ENCODE measurements around the gene CRYBG2.
"Not testable (repeated sequence)": the region's sequence is repeated elsewhere in the genome, so short reads cannot be mapped to it uniquely, and the experiment has no call there.

The CRYBG2 gene

GRCh38 chr1:26350701-26351589 lies 3.0 kb downstream of the CRYBG2 start:
- no peak for DNase-seq (ENCODE audit: low read depth)

GRCh38 chr1:26350343-26350700 lies 3.6 kb downstream of the CRYBG2 start:
- no peak for DNase-seq (ENCODE audit: low read depth)

- DNase-seq (ENCODE audit: low read depth), result no peak
Observed at GRCh38 chr1:26349877-26350244, 4.1 kb downstream of the CRYBG2 start.

GRCh38 chr1:26349188-26349876 lies 4.6 kb downstream of the CRYBG2 start:
- no peak for DNase-seq (ENCODE audit: low read depth)

- no peak for DNase-seq (ENCODE audit: low read depth)
Observed at GRCh38 chr1:26346274-26347033, 7.5 kb downstream of the CRYBG2 start.

- no peak for DNase-seq (ENCODE audit: low read depth)
Observed at GRCh38 chr1:26345718-26346117, 8.2 kb downstream of the CRYBG2 start.

- no peak for DNase-seq (ENCODE audit: low read depth)
Observed at GRCh38 chr1:26344147-26344920, 9.6 kb downstream of the CRYBG2 start.

- DNase-seq (ENCODE audit: low read depth), result no peak
Observed at GRCh38 chr1:26340047-26340481, 13.9 kb downstream of the CRYBG2 start.

- no peak for DNase-seq (ENCODE audit: low read depth)
Observed at GRCh38 chr1:26338670-26339069, 15.3 kb downstream of the CRYBG2 start.

GRCh38 chr1:26337625-26338024 lies 16.3 kb downstream of the CRYBG2 start:
- no peak for DNase-seq (ENCODE audit: low read depth)

GRCh38 chr1:26337206-26337535 lies 16.8 kb downstream of the CRYBG2 start:
- DNase-seq (ENCODE audit: low read depth), result no peak

GRCh38 chr1:26336477-26337205 lies 17.3 kb downstream of the CRYBG2 start:
- DNase-seq (ENCODE audit: low read depth), result peak; percentile 80

GRCh38 chr1:26335774-26336476 lies 18.0 kb downstream of the CRYBG2 start:
- DNase-seq (ENCODE audit: low read depth), result no peak

GRCh38 chr1:26333312-26333711 lies 20.6 kb downstream of the CRYBG2 start:
- not testable (repeated sequence) for DNase-seq (ENCODE audit: low read depth)

GRCh38 chr1:26330276-26330675 lies 23.7 kb downstream of the CRYBG2 start:
- DNase-seq (ENCODE audit: low read depth), result no peak

- not testable (repeated sequence) for DNase-seq (ENCODE audit: low read depth)
Observed at GRCh38 chr1:26329380-26329779, 24.6 kb downstream of the CRYBG2 start.

GRCh38 chr1:26328597-26328996 lies 25.3 kb downstream of the CRYBG2 start:
- no peak for DNase-seq (ENCODE audit: low read depth)

GRCh38 chr1:26327956-26328362 lies 26.0 kb downstream of the CRYBG2 start:
- DNase-seq (ENCODE audit: low read depth), result no peak

GRCh38 chr1:26324550-26324949 lies 29.4 kb downstream of the CRYBG2 start:
- no peak for DNase-seq (ENCODE audit: low read depth)

- DNase-seq (ENCODE audit: low read depth), result no peak
Observed at GRCh38 chr1:26323382-26323781, 30.5 kb downstream of the CRYBG2 start.

- no peak for DNase-seq (ENCODE audit: low read depth)
Observed at GRCh38 chr1:26322042-26322331, 31.9 kb downstream of the CRYBG2 start.

Data from stimulated activated CD8-positive, alpha-beta memory T cell treated with anti-CD3 and anti-CD28 coated beads, Interleukin-12 subunit alpha, Interleukin-12 subunit beta, amount 100 ng/mL, for 4 hours (primary cell).